ENCODE data around the gene KIDINS220.

Gene KIDINS220

DNA sequence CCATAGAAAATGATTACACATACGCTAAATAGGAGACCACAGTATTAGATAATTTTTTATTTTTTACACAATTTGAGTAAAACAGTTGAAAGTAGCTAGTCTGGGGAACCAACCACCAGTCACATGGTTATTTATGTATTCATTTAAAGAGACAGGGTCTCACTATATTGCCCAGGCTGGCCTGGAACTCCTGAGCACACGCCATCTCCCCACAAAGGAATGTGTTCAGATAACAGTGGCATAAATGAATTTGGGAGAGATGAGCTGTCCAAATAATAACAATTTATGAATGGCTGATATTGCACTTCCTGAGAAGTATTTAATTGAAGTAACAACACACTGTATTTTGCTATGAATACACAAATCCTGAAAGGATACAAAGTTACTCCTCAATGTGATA is 39.7 kb downstream of the KIDINS220 start:
- TF ChIP-seq, protein P1, sequence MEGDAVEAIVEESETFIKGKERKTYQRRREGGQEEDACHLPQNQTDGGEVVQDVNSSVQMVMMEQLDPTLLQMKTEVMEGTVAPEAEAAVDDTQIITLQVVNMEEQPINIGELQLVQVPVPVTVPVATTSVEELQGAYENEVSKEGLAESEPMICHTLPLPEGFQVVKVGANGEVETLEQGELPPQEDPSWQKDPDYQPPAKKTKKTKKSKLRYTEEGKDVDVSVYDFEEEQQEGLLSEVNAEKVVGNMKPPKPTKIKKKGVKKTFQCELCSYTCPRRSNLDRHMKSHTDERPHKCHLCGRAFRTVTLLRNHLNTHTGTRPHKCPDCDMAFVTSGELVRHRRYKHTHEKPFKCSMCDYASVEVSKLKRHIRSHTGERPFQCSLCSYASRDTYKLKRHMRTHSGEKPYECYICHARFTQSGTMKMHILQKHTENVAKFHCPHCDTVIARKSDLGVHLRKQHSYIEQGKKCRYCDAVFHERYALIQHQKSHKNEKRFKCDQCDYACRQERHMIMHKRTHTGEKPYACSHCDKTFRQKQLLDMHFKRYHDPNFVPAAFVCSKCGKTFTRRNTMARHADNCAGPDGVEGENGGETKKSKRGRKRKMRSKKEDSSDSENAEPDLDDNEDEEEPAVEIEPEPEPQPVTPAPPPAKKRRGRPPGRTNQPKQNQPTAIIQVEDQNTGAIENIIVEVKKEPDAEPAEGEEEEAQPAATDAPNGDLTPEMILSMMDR (IDR thresholded peaks at IDR 0.05; ENCODE audit: extremely low read depth, insufficient read depth, missing control alignments): no peak
- no peak for DNase-seq (ENCODE audit: low spot score)
- in situ Hi-C loops (cut with MboI; ENCODE audit: low pct_unique_long_range_greater_than_20kb, low sequenced_read_pairs, unreplicated experiment): no loop called here

DNA sequence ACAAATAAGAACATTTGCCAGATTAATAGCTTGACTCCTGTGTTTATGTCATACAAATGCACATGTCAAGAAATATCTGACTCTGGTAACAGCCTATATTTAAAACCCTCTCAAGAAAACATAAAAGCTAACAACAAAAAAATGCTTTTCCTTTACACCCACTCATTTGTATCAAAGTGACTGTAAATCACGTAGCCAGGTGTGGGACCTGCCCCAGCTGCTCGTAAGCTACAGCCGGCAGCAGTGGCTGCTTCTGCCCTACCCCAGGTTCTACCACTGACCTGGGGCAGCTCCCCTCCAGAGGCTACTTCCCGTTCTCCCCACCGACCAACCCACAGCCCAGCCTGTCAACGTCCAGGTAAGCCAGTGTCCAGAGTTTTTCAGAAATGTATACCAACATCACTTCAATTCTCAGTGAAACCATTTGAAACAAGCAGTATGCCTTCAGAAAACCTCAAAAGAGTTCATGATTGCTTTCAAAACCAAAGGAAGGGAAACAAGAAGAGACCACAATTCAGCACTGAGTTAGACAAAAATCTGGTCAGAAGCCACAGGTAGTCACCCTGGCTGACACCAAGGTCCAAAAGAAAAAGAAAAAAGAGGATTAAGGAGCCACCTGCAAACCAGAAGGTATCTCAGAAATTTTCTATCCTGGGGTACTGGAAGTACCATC is 40.4 kb downstream of the KIDINS220 start:
- peak; percentile 23 for DNase-seq (ENCODE audit: low spot score)
- TF ChIP-seq, protein P1 (IDR thresholded peaks at IDR 0.05; ENCODE audit: extremely low read depth, insufficient read depth, missing control alignments): no peak
- in situ Hi-C loops (cut with MboI; ENCODE audit: low pct_unique_long_range_greater_than_20kb, low sequenced_read_pairs, unreplicated experiment): no loop called here

DNA sequence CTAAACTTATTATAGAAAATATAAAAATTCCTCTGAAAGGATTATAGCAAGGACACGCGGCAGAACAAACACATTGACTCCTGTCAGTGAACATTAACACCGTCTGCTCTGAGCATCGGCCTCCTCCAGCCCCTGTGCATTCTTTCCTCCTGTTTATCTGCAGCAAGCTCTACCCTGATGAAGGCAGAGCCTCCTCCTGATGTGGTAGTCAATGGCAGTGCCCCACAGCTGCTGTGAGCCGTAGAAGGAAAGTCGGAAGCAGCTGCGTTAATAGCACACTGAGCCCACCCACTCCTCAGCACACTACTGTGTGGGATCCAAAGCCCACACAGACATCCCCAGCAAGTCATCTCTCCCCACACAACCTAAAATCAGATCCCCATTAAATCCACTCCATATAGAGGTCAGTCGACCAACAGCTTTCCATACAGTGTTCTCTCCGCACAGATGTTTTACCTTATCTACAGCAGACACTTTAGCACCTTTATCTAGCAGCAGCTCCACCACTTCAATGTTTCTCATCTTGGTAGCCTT is 41.0 kb downstream of the KIDINS220 start:
- no peak for DNase-seq (ENCODE audit: low spot score)
- in situ Hi-C loops (cut with MboI; ENCODE audit: low pct_unique_long_range_greater_than_20kb, low sequenced_read_pairs, unreplicated experiment): no loop called here
- TF ChIP-seq, protein P1 (IDR thresholded peaks at IDR 0.05; ENCODE audit: extremely low read depth, insufficient read depth, missing control alignments): no peak

- in situ Hi-C loops (cut with MboI; ENCODE audit: low pct_unique_long_range_greater_than_20kb, low sequenced_read_pairs, unreplicated experiment): no loop called here
- DNase-seq (ENCODE audit: low spot score): no peak
- TF ChIP-seq, protein P1 (IDR thresholded peaks at IDR 0.05; ENCODE audit: extremely low read depth, insufficient read depth, missing control alignments): no peak
These were observed 42.2 kb downstream of the KIDINS220 start for GRCh38 chr2:8794923-8795825.

DNA sequence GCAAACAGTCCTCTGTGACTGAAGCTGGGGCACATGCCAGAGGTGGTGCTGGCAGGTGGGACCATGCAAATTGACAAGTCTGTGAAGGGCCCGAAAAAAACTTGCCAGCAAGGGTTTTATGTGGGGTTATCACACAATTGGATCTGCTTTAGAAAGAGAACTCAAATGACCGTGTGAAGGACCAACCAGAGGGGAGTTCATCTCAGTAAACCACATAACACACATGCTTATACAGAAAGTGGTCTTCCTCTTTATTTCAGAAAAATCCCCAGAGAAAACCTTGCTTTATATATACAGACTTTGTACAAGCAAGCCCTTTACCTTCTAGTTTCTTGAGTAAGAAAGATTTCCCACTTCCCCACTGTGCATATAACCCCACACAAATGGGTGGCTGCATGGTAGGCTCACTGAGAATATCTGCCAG is 46.7 kb downstream of the KIDINS220 start:
- DNase-seq (ENCODE audit: low spot score): peak; percentile 13
- TF ChIP-seq, protein P1 (IDR thresholded peaks at IDR 0.05; ENCODE audit: extremely low read depth, insufficient read depth, missing control alignments): no peak

DNA sequence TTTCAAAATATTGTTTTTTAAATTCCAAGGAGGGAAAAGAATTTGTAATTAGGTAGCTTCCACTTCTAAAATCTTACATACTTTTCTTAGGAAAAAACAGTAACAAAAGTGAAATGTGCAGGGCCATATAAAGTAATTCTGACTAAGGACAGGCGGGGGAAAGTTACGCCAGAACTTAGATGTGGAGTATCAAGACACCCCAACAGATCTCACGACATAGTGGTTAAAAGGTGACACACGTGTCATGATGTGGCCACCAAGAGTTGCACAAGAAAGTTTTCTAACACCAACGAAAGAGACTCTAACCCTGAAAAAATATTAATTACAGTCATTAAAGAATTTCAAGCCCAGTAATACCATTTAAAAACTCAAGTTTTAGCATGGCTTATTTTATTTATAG is 51.0 kb downstream of the KIDINS220 start:
- DNase-seq (ENCODE audit: low spot score): no peak
- in situ Hi-C loops (cut with MboI; ENCODE audit: low pct_unique_long_range_greater_than_20kb, low sequenced_read_pairs, unreplicated experiment): no loop called here
- TF ChIP-seq, protein P1 (IDR thresholded peaks at IDR 0.05; ENCODE audit: extremely low read depth, insufficient read depth, missing control alignments): no peak

More for the DNA sequence above, 46.7 kb downstream of the KIDINS220 start:
- in situ Hi-C loops (cut with MboI; ENCODE audit: low pct_unique_long_range_greater_than_20kb, low sequenced_read_pairs, unreplicated experiment): no loop called here
